ELR (cell line): ENCODE measurements around the gene PMM2.
A peak's percentile ranks its signal among the peaks of the same experiment; 100 is the strongest.
"Not testable (repeated sequence)": the region's sequence is repeated elsewhere in the genome, so short reads cannot be mapped to it uniquely, and the experiment has no call there.

ENCODE experiments used
- DNase-seq: peaks from one replicate; pipeline ENCODE4 v3.0.0-alpha.2; 2015; ENCODE audit warnings: low read depth

Gene PMM2

GRCh38 chr16:8782673-8783072, 15.0 kb upstream of the PMM2 start:
- DNase-seq: no peak

DNA sequence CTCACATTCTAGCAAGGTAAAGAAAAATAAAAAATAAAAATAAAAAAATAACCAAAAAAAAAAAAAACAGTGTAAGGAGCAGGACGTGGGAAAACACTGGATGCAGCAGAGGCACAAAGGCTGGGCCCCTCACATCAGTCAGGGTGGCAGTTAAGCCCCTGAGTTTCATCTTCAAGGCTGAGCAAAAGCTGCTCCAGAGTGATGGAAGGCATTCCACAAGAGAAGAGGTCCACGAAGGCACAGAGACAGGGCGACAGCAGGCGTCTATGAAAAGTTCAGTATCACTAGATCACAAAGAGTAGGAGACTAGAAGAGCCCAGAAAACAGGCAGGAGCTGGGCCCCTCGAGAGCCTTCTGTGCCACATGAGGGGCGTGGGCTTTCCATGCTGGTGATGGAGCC, 12.2 kb upstream of the PMM2 start:
- no peak for DNase-seq

DNA sequence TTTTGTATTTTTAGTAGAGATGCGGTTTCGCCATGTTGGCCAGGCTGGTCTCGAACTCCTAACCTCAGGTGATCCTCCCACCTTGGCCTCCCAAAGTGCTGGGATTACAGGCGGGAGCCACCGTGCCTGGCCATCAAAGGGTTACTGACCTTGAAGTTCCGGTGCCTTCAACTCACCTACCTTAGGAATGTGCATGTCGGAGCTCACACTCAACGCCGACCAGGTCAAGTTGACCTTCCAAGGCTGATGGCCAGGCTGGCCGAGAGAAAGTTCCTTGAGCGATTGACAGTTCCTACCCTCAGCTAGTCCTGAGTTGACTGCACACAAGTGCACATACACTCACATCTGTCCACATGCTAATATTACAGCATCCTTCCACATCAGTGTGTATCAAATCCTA, 11.3 kb upstream of the PMM2 start:
- DNase-seq: not testable (repeated sequence)

DNA sequence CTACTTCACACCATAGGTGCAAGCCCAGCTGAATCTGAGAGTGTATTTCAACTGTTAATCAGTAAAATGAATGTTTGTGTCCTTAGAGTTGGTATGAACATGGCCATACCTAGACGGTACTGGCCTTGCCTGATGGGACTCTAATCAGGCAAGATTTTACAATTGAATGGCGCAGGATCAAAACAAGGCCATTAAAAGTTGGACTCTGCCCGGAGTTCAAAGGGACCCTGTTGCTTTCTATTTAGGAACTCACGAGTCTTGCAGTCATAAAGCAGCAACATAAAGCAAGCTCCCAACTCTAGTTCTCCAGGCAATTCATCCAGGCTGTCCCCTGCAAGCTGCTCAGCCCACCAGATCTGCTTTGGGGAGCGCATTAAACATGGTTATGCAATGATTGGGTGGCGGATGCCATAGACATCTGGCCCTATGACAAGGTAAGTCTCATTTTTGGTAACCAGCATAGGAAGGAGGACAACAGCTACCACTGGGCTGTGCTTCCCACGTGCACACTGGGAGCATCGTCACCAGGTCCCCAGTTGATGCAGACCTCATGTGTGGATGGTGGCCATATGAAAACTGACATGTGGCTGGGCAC, 9.0 kb upstream of the PMM2 start:
- DNase-seq: no peak

DNA sequence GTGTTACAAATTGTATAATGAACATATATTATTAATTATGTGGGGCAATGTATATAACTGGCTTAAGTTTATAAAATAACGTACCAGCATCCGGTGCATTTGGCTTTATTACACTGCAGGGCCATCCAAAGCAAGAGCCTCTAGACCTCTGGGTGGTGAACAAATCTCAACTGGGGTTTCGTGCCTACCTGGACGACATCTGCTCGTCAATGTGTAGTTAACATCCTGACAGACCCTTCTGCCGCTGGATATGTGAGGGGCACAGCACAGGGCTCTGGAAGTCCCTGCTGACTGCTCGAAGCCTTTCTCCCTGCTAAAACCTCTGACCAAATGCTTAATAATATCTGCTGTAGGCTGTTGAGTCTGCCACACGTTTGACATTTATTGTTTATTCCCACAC, 2.5 kb upstream of the PMM2 start:
- no peak for DNase-seq

GRCh38 chr16:8795818-8796217, 1.8 kb upstream of the PMM2 start:
- DNase-seq: no peak

- peak; percentile 25 for DNase-seq
These were observed 923 bp upstream of the PMM2 start for GRCh38 chr16:8796469-8797363.

DNA sequence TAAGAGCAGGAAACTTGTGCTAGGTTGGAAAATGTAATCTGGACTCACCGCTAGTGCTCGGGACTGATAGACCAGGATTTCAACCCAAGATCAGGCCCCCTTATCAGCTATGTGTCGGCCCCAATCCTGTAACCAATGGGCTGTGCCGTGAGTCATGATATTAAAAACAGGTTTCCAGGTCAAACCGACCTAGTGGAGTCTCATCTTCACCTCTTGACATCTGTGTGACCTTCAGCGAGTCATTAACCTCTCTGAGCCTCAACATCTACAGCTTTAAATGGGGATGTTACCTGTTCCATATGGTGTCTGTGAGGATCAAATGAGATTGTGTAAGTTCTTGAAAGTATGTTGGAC, 512 bp downstream of the PMM2 start:
- DNase-seq: peak; percentile 58

DNA sequence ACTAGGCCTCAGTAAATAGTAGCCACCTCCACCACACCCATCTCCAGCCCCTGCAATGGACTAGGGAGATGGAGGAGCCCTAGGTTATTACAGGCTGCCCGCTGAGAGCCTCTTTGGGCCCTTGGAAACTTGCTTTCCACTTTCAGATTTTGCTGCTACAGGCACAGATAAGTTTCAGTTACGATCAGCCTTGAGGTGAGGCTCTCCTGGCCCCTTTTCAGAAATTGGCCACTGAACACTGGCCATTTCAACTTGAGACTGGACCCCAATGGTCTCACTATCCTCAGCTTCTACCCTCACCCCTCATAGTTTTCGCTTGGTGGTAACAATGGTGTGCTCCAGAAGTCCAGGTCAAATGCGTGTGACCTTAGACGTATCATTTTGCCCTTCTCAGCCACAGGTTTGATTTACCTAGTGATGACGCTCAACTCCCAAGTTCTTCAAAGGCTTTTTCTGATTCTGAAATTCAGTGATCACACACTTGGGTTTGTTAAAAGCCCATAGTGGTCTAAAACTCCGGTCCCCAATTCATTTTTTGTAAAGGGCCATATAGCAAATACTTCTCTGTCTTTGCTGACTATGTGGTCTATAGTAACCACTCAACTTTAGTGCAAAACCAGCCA, 1.0 kb downstream of the PMM2 start:
- DNase-seq: no peak

GRCh38 chr16:8801701-8802100, 4.1 kb downstream of the PMM2 start:
- DNase-seq: no peak

- not testable (repeated sequence) for DNase-seq
These were observed 6.1 kb downstream of the PMM2 start for GRCh38 chr16:8803733-8804132.

DNA sequence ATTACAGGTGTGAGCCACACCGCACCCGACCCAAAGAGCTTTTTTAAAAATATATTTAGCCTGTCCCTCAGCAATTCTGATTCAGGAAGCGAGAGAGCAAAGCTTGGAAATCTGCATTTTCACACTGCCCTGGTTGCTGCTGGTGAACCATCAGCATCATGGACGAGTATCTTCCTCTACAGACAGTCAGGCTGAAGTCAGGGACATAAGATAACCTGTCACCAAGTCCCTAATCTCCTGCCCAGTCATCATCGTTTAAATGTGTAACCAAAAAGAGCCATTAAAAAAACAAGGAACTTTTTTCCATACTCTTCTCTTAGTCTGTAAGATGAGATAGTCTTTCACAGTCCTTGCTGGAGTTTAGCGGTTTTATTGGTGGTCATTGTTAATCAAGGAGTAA, 6.7 kb downstream of the PMM2 start:
- DNase-seq: no peak

DNA sequence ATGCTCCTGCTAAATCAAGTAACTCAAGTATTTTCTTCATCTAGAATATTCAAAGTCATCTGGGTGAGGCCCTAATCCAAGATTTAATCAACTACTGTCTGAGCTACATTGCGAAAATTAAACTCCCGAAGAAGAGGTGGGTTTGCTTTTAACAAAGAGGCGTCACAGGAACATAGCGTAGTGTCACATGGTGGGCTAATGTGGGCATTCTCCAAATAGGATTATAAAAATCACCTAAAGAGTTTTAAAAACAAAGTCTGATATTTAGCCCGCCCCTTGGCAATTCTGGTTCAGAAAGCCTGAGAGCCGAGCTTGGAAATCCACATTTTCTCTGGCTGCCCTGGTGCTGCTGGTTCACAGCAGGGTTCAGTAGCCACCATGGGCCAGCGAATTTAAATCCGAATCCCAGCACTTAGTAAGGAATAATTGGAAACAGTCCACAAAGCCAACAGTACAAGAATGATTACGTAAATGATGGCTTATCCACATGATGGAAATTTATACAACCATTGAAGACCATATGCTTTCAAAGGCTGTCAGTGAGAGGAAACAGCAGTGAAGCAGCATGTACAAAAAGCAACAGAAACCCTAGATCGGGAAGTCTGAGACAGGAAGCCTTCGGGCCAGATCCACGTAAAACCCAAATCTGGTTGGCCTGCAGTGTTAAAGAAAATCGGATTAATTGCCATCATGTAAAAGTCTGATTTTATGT, 8.8 kb downstream of the PMM2 start:
- no peak for DNase-seq

- DNase-seq: no peak
These were observed 9.6 kb downstream of the PMM2 start for GRCh38 chr16:8807189-8807588.

GRCh38 chr16:8808009-8808408, 10.4 kb downstream of the PMM2 start:
- DNase-seq: no peak

DNA sequence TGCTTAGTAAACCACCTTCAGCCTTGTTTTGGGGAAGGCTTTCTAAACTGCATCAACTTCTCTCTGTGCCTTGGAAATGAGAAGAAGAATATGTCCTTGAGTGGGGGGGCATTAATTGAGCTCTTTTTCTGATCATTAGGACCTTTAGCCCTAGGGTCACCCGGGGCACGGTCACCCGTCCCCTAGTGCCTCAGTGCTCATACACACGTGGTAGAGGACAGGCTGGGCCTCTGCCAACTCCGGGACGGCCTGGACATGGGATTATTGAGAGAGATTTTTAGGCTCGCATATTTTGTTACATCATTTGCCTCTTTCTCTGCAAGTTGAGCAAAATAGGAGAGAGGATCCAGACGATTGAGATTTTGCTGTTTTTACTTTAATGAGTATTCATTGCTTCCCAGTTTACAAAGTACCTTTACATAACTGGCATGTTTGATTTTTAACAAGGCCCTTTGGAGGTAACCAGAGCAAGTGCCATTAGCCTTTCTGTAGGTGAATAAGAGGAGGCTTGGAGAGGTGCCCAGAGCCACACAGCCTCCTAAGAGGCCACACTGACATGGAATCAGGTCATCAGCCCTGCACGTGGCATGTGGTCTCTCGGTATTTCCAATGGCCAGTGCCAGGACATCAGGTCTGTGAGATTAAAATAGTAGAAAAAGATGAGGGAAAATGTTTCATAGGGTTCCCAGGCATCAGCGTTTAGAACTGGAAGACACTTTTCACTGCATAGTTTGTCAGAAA, 11.1 kb downstream of the PMM2 start:
- no peak for DNase-seq

DNA sequence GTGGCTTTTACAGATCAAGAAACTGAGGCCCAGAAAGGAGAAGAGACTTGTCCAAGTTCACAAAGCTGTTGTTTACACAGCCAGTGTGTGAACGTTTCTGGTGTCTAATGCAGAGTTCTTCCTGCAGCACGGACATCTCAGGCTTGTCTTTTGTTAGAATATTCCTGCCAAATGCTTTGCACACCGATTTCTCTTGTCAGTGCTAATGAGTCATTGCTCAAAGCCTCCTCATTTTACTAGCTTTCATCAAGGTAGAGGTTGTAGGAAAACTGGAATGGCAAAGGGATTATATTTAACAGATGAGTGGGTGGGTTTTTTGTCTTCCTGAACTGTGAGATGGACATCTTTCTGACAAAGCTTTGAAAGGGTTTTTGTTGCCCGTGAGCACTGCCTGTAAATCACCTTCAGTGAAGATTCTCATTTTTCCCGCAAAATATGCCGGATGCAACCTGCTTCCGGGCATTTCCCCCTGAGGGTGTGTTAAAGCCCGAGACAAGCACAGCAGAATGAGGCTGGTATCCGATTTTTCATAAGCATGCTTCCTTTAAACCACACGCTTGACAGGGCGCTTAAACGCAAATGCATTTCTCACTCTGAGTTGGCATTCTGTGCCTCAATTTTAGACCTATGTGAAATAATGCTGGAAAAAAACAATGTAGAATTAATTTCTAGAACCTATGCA, 14.7 kb downstream of the PMM2 start:
- DNase-seq: no peak

GRCh38 chr16:8814095-8814806, 16.6 kb downstream of the PMM2 start:
- no peak for DNase-seq

GRCh38 chr16:8816967-8817655, 19.5 kb downstream of the PMM2 start:
- DNase-seq: no peak
